BE2C (cell line): Measurements from ENCODE around the gene RC3H1.

ENCODE experiments used
- DNase-seq: peaks from one replicate; pipeline ENCODE4 v3.0.0-alpha.2; 2020
- H3K27me3 ChIP-seq: fragments of 250-450 bp; sonication (Bioruptor Pico); 2 replicates; pipeline ENCODE4 v1.5.1; 2020; ENCODE audit warnings: mild to moderate bottlenecking
- H3K36me3 ChIP-seq: fragments of 250-450 bp; sonication (Bioruptor Pico); 2 replicates; pipeline ENCODE4 v1.5.1; 2020; ENCODE audit warnings: mild to moderate bottlenecking
- H3K4me1 ChIP-seq: fragments of 250-450 bp; sonication (Bioruptor Pico); 2 replicates; pipeline ENCODE4 v1.5.1; 2020
- H3K4me3 ChIP-seq: 2 replicates; pipeline ENCODE4 v1.5.1; 2011; ENCODE audit warnings: low read depth, low read length
- H3K9me3 ChIP-seq: fragments of 250-450 bp; sonication (Bioruptor Pico); 2 replicates; pipeline ENCODE4 v1.5.1; 2020
- CTCF ChIP-seq: IDR thresholded peaks from 2 replicates; pipeline ENCODE4 v1.5.1; 2012; ENCODE audit warnings: mild to moderate bottlenecking, low read depth, low read length

Gene RC3H1

GRCh38 chr1:173920861-173921260, 101.3 kb downstream of the RC3H1 start:
- no peaks in the 10 kb centered on the region for H3K27me3 ChIP-seq
- H3K4me1 ChIP-seq = no peaks in the 10 kb centered on the region
- H3K36me3 ChIP-seq = no peaks in the 10 kb centered on the region
- H3K4me3 ChIP-seq = no peak overlapping the region
- DNase-seq = no peak
- no peak for TF ChIP-seq CTCF
- no peaks in the 10 kb centered on the region for H3K9me3 ChIP-seq

- H3K9me3 ChIP-seq = no peaks in the 10 kb centered on the region
Observed at GRCh38 chr1:173917635-173918493, 104.3 kb downstream of the RC3H1 start.

GRCh38 chr1:173917149-173917548, 105.0 kb downstream of the RC3H1 start, which contains the start of gene SERPINC1:
SERPINC1 (minus strand) TSS chr1:173917327; CDS start chr1:173917259, 68 bp downstream.
- no peak for DNase-seq
- H3K4me3 ChIP-seq = no peak within 1 kb of the TSS
- H3K36me3 ChIP-seq = no peaks in the 10 kb centered on the region

More at GRCh38 chr1:173917635-173918493, 104.3 kb downstream of the RC3H1 start:
- TF ChIP-seq CTCF = no peak
- Histone ChIP-seq H3K4me1 (no peaks in the 10 kb centered on the region), H3K36me3 (no peaks in the 10 kb centered on the region), H3K4me3 (no peak overlapping the region), H3K27me3 (no peaks in the 10 kb centered on the region)
- no peak for DNase-seq

GRCh38 chr1:173916667-173917066, 105.5 kb downstream of the RC3H1 start:
- TF ChIP-seq CTCF = no peak
- H3K27me3 ChIP-seq = no peaks in the 10 kb centered on the region
- H3K9me3 ChIP-seq = no peaks in the 10 kb centered on the region
- H3K4me3 ChIP-seq = no peak overlapping the region
- H3K36me3 ChIP-seq = no peaks in the 10 kb centered on the region
- DNase-seq = no peak
- no peaks in the 10 kb centered on the region for H3K4me1 ChIP-seq

More at GRCh38 chr1:173917149-173917548, 105.0 kb downstream of the RC3H1 start, which contains the start of gene SERPINC1:
- Histone ChIP-seq H3K9me3 (no peaks in the 10 kb centered on the region), H3K4me1 (no peaks in the 10 kb centered on the region), H3K27me3 (no peaks in the 10 kb centered on the region)
- TF ChIP-seq CTCF = no peak

GRCh38 chr1:173915596-173915995, 106.6 kb downstream of the RC3H1 start:
- no peaks in the 10 kb centered on the region for H3K27me3 ChIP-seq
- H3K9me3 ChIP-seq = no peaks in the 10 kb centered on the region
- DNase-seq = no peak
- no peak for TF ChIP-seq CTCF
- no peaks in the 10 kb centered on the region for H3K4me1 ChIP-seq
- H3K4me3 ChIP-seq = no peak overlapping the region
- H3K36me3 ChIP-seq = no peaks in the 10 kb centered on the region

GRCh38 chr1:173914366-173914871, 107.7 kb downstream of the RC3H1 start:
- TF ChIP-seq CTCF = peak; percentile 81
- peak; percentile 59 for DNase-seq
- Histone ChIP-seq H3K9me3 (no peaks in the 10 kb centered on the region), H3K4me3 (no peak overlapping the region), H3K4me1 (no peaks in the 10 kb centered on the region), H3K27me3 (no peaks in the 10 kb centered on the region), H3K36me3 (no peaks in the 10 kb centered on the region)
